HG03342 (cell line): ENCODE data around the gene RNF214.
"Not testable (repeated sequence)": the region's sequence is repeated elsewhere in the genome, so short reads cannot be mapped to it uniquely, and the experiment has no call there.

Source experiments
- ATAC-seq: cut with Tn5 transposase; IDR thresholded peaks from one replicate; pipeline ENCODE4 v1.9.1; 2021; ENCODE audit warnings: mild to moderate bottlenecking, moderate library complexity; ENCODE audit not compliant: unreplicated experiment

RNF214 gene

GRCh38 chr11:117197516-117198456, 34.7 kb upstream of the RNF214 start:
- ATAC-seq = no peak

- no peak for ATAC-seq
Measured at GRCh38 chr11:117198613-117199012, 33.9 kb upstream of the RNF214 start.

- ATAC-seq = no peak
Measured at GRCh38 chr11:117199053-117199915, 33.2 kb upstream of the RNF214 start, which contains the start of gene TAGLN. TSS of gene TAGLN (plus strand) at chr11:117199370. CDS start at chr11:117203014, 3,644 bp downstream.

GRCh38 chr11:117199916-117200812, 32.3 kb upstream of the RNF214 start:
- no peak for ATAC-seq

GRCh38 chr11:117200813-117201657, 31.4 kb upstream of the RNF214 start:
- no peak for ATAC-seq

GRCh38 chr11:117201658-117202305, 30.7 kb upstream of the RNF214 start:
- no peak for ATAC-seq

- no peak for ATAC-seq
Measured at GRCh38 chr11:117202386-117203068, 29.9 kb upstream of the RNF214 start.

- ATAC-seq = no peak
Measured at GRCh38 chr11:117203069-117203407, 29.4 kb upstream of the RNF214 start.

GRCh38 chr11:117204283-117205080, 28.0 kb upstream of the RNF214 start:
- no peak for ATAC-seq

- ATAC-seq = no peak
Measured at GRCh38 chr11:117205211-117205818, 27.2 kb upstream of the RNF214 start.

- not testable (repeated sequence) for ATAC-seq
Measured at GRCh38 chr11:117206111-117206510, 26.4 kb upstream of the RNF214 start.

GRCh38 chr11:117206859-117207258, 25.6 kb upstream of the RNF214 start:
- not testable (repeated sequence) for ATAC-seq

- ATAC-seq = not testable (repeated sequence)
Measured at GRCh38 chr11:117207481-117207880, 25.0 kb upstream of the RNF214 start.

GRCh38 chr11:117208710-117209109, 23.8 kb upstream of the RNF214 start:
- not testable (repeated sequence) for ATAC-seq

GRCh38 chr11:117209351-117210125, 22.9 kb upstream of the RNF214 start:
- ATAC-seq = not testable (repeated sequence)

GRCh38 chr11:117210620-117211019, 21.9 kb upstream of the RNF214 start:
- ATAC-seq = no peak
